DMS53 treated with DMSO at 0.1 percent for 48 hours (cell line): Measurements from ENCODE around the gene C5AR1.
"Not testable (repeated sequence)": the region's sequence is repeated elsewhere in the genome, so short reads cannot be mapped to it uniquely, and the experiment has no call there.

Source experiments
- DNase-seq: peaks from one replicate; lab custom pipeline; 2025; ENCODE audit not compliant: unreplicated experiment; lab: John Stamatoyannopoulos, UW

The C5AR1 gene

DNA sequence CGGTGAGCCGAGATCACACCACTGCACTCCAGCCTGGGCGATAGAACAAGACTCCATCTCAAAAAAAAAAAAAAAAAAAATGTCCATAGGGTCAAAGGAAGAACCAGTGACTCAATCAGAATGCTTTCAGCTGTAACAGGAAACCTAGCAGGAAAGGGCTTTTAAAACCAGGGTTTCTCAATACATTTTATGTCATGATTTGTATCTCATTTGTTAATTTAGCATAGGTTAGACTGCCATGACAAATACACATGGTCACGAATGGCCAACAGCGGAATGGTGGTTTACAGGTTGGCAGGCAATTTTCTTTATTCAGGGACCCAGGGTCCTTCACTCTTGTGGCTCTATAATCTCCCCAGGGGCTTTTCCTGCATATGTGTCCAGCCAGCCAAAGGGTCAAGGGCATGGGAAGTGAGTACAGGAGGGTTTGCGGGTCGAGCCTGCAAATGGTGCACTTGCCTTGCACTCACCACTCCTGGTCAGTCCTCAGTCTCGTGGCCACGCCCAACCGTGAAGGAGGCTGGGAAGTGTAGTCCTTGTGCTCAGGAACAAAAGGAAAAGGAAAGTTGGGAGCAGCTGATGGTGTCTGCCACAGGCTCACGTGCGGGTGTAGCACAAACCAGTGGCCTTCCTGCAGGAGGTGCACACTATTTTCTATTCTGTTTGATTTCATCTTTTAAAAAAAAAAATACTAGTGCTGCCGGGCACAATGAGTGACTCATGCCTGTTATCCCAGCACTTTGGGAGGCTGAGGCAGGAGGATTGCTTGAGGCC lies 54.3 kb downstream of the C5AR1 start:
- no peak for DNase-seq

DNA sequence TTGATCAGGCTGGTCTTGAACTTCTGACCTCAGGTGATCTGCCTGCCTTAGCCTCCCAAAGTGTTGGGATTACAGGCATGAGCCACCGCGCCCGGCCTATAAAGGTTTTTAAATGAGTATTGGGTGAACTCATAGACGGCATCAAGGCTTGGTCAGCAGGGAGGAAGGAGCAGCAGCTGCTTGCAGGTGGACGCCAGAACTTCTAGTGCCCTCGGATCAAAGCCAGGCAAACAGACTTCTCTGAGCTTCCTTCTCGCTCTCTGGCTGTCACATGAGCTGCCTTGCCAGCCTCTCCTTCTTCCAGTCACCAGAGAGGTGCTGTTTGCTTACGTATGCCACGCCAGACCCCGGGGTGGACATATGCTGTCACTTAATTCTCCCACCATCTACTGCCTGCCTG lies 55.8 kb downstream of the C5AR1 start:
- DNase-seq = not testable (repeated sequence)

GRCh38 chr19:47370045-47370611 lies 60.5 kb downstream of the C5AR1 start:
- no peak for DNase-seq

- DNase-seq = no peak
These were observed 61.6 kb downstream of the C5AR1 start for GRCh38 chr19:47371261-47371660.
